Measurements from ENCODE around the gene DAAM2. TPM values are rescaled to one million over a fixed set of nuclear protein-coding genes. Genes with fewer than 3 reads are reported as not detected.

The DAAM2 gene
- total RNA-seq, 2 donors from 2014 or later: 4.7 to 41.3 TPM

- no peaks in the 10 kb centered on the region for H3K9me3 ChIP-seq
- no peaks in the 10 kb centered on the region for H3K36me3 ChIP-seq
- H3K4me1 ChIP-seq (replicated peaks): no peaks in the 10 kb centered on the region
- no peaks in the 10 kb centered on the region for H3K27me3 ChIP-seq (replicated peaks; ENCODE audit: insufficient read depth)
- WGBS: 94% methylated on average over 21 of the region's 22 CpGs
- TF ChIP-seq CTCF (IDR thresholded peaks at IDR 0.05): no peak
- no peak for TF ChIP-seq POLR2AphosphoS5 (IDR thresholded peaks at IDR 0.05)
- TF ChIP-seq POLR2A (IDR thresholded peaks at IDR 0.05): no peak
- H3K27ac ChIP-seq: no peak overlapping the region
- no peak overlapping the region for H3K4me3 ChIP-seq
- DNase-seq (ENCODE audit: low spot score): no peak
- intact Hi-C loops (cut with DNase I): no loop called here
Measured at GRCh38 chr6:39925191-39925930, 133.2 kb downstream of the DAAM2 start.

DNA sequence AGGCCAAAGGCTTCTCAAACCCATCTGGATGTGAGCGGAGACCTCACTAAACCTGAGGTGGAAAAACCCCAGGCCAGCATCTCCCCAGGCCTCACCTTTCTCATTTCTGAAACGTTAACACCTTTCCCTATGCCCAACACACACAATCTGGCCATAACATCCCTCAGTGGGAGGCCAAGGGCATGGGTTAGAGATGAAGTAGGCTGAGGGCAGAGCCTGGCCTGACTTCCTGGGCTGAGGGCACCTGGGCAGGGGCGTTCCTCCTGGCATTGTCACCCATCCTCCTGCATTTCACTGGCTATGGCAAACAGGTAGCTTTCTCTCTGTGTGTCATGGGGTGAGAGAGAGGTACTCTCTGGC is 133.7 kb downstream of the DAAM2 start:
- Histone ChIP-seq H3K36me3 (no peaks in the 10 kb centered on the region), H3K9me3 (no peaks in the 10 kb centered on the region), H3K27me3 (replicated peaks; ENCODE audit: insufficient read depth) (no peaks in the 10 kb centered on the region), H3K4me3 (no peak overlapping the region), H3K4me1 (replicated peaks) (no peaks in the 10 kb centered on the region), H3K27ac (no peak overlapping the region)
- intact Hi-C loops (cut with DNase I): no loop called here
- DNase-seq (ENCODE audit: low spot score): no peak
- TF ChIP-seq POLR2AphosphoS5 (IDR thresholded peaks at IDR 0.05): no peak
- TF ChIP-seq POLR2A (IDR thresholded peaks at IDR 0.05): no peak
- TF ChIP-seq CTCF (IDR thresholded peaks at IDR 0.05): no peak
- 95% methylated on average over 3 of the region's 3 CpGs for WGBS

DNA sequence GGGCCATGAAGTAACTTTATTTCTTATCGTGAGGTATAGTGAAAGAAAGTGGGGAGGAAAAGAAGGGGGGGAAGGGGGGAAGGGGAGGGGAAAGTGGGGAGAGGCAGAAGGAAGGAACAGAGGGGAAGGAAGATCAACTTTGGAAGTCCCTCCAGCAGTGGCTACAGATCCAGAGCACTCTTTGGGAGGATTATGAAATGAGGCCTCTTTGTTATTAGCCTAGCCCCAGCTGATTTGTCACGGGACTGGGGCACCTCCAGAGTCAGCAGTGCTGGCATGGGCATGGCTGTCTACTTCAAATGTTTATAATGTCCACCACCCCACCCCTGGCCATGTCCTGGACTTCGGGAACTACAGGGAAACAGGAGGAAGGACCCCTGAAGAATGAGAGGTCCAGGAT is 134.5 kb downstream of the DAAM2 start:
- Histone ChIP-seq H3K4me3 (no peak overlapping the region), H3K9me3 (no peaks in the 10 kb centered on the region), H3K36me3 (no peaks in the 10 kb centered on the region), H3K27ac (no peak overlapping the region), H3K27me3 (replicated peaks; ENCODE audit: insufficient read depth) (no peaks in the 10 kb centered on the region), H3K4me1 (replicated peaks) (no peaks in the 10 kb centered on the region)
- intact Hi-C loops (cut with DNase I): no loop called here
- no peak for TF ChIP-seq POLR2A (IDR thresholded peaks at IDR 0.05)
- TF ChIP-seq POLR2AphosphoS5 (IDR thresholded peaks at IDR 0.05): no peak
- TF ChIP-seq CTCF (IDR thresholded peaks at IDR 0.05): no peak
- 74% methylated on average over 3 of the region's 3 CpGs for WGBS
- no peak for DNase-seq (ENCODE audit: low spot score)

- Histone ChIP-seq H3K27me3 (replicated peaks; ENCODE audit: insufficient read depth) (no peaks in the 10 kb centered on the region), H3K27ac (no peak overlapping the region), H3K4me1 (replicated peaks) (no peaks in the 10 kb centered on the region), H3K36me3 (no peaks in the 10 kb centered on the region), H3K4me3 (no peak overlapping the region), H3K9me3 (no peaks in the 10 kb centered on the region)
- DNase-seq (ENCODE audit: low spot score): no peak
- intact Hi-C loops (cut with DNase I): no loop called here
- TF ChIP-seq POLR2A (IDR thresholded peaks at IDR 0.05): no peak
- no peak for TF ChIP-seq CTCF (IDR thresholded peaks at IDR 0.05)
- no peak for TF ChIP-seq POLR2AphosphoS5 (IDR thresholded peaks at IDR 0.05)
- WGBS: 91% methylated on average over 11 of the region's 11 CpGs
Measured at GRCh38 chr6:39927159-39927558, 135.0 kb downstream of the DAAM2 start.

GRCh38 chr6:39929039-39929732 is 137.0 kb downstream of the DAAM2 start:
- 83% methylated on average over 9 of the region's 9 CpGs for WGBS

More at GRCh38 chr6:39929039-39929732, 137.0 kb downstream of the DAAM2 start:
- H3K4me3 ChIP-seq: no peak overlapping the region
- no peaks in the 10 kb centered on the region for H3K4me1 ChIP-seq (replicated peaks)
- no peaks in the 10 kb centered on the region for H3K9me3 ChIP-seq
- H3K27ac ChIP-seq: no peak overlapping the region
- intact Hi-C loops (cut with DNase I): no loop called here
- H3K36me3 ChIP-seq: no peaks in the 10 kb centered on the region
- no peaks in the 10 kb centered on the region for H3K27me3 ChIP-seq (replicated peaks; ENCODE audit: insufficient read depth)
- no peak for TF ChIP-seq POLR2AphosphoS5 (IDR thresholded peaks at IDR 0.05)
- TF ChIP-seq POLR2A (IDR thresholded peaks at IDR 0.05): no peak
- no peak for TF ChIP-seq CTCF (IDR thresholded peaks at IDR 0.05)
- no peak for DNase-seq (ENCODE audit: low spot score)

Data from prostate gland (tissue), 2 donors.